HEK293T (cell line): ENCODE data around the gene ZKSCAN5.
A peak's percentile ranks its signal among the peaks of the same experiment; 100 is the strongest.

Experiments
- CTCF ChIA-PET: fragments of 350-600 bp; formaldehyde crosslinking; extraction: SDS; loops from one replicate; lab custom pipeline; 2021; ENCODE audit warnings: antibody characterized with exemption, inconsistent platforms; lab: Yijun Ruan, JAX
- POLR2A ChIA-PET: fragments of 350-600 bp; formaldehyde crosslinking; extraction: SDS; loops from one replicate; lab custom pipeline; 2020; ENCODE audit warnings: antibody characterized with exemption, inconsistent platforms; lab: Yijun Ruan, JAX
- DNase-seq: peaks from one replicate; pipeline ENCODE4 v3.0.0; 2012; ENCODE audit warnings: mixed read lengths; ENCODE audit errors: extremely low spot score
- ARNT ChIP-seq: fragments of 450-650 bp; IDR thresholded peaks from 2 replicates; pipeline ENCODE4 v1.6.1; 2017; ENCODE audit warnings: mild to moderate bottlenecking
- BHLHE40 ChIP-seq: fragments of 450-650 bp; IDR thresholded peaks from 2 replicates; pipeline ENCODE4 v1.6.1; 2016; ENCODE audit warnings: mild to moderate bottlenecking, moderate library complexity, borderline replicate concordance
- CTBP1 ChIP-seq: fragments of 450-650 bp; IDR thresholded peaks from 2 replicates; pipeline ENCODE4 v1.6.1; 2016; ENCODE audit warnings: borderline replicate concordance
- ELF4 ChIP-seq: fragments of 450-650 bp; IDR thresholded peaks from 2 replicates; pipeline ENCODE4 v1.6.1; 2017; ENCODE audit warnings: antibody characterized with exemption
- FOXA1 ChIP-seq: fragments of 450-650 bp; IDR thresholded peaks from 2 replicates; pipeline ENCODE4 v1.6.1; 2016; ENCODE audit warnings: mild to moderate bottlenecking
- FOXK2 ChIP-seq: fragments of 450-650 bp; IDR thresholded peaks from 2 replicates; pipeline ENCODE4 v1.6.1; 2016; ENCODE audit warnings: mild to moderate bottlenecking
- FOXM1 ChIP-seq: fragments of 450-650 bp; IDR thresholded peaks from 2 replicates; pipeline ENCODE4 v1.6.1; 2017; ENCODE audit warnings: mild to moderate bottlenecking, borderline replicate concordance
- HDGF ChIP-seq: fragments of 450-650 bp; IDR thresholded peaks from 2 replicates; pipeline ENCODE4 v1.6.1; 2017; ENCODE audit warnings: antibody characterized with exemption, borderline replicate concordance
- L3MBTL2 ChIP-seq: fragments of 450-650 bp; conservative IDR thresholded peaks from 2 replicates; pipeline ENCODE4 v1.6.1; 2016; ENCODE audit warnings: mild to moderate bottlenecking
- LEF1 ChIP-seq: fragments of 450-650 bp; IDR thresholded peaks from 2 replicates; pipeline ENCODE4 v1.6.1; 2017; ENCODE audit warnings: mild to moderate bottlenecking, borderline replicate concordance
- NFRKB ChIP-seq: fragments of 450-650 bp; IDR thresholded peaks from 2 replicates; pipeline ENCODE4 v1.6.1; 2016; ENCODE audit warnings: mild to moderate bottlenecking, moderate library complexity
- PKNOX1 ChIP-seq: fragments of 450-650 bp; IDR thresholded peaks from 2 replicates; pipeline ENCODE4 v1.6.1; 2016
- SP1 ChIP-seq: fragments of 450-650 bp; IDR thresholded peaks from 2 replicates; pipeline ENCODE4 v1.6.1; 2017
- SUZ12 ChIP-seq: fragments of 450-650 bp; IDR thresholded peaks from 2 replicates; pipeline ENCODE4 v1.6.1; 2016; ENCODE audit warnings: mild to moderate bottlenecking
- TARDBP ChIP-seq: fragments of 450-650 bp; IDR thresholded peaks from 2 replicates; pipeline ENCODE4 v1.6.1; 2016
- ZNF384 ChIP-seq: fragments of 450-650 bp; IDR thresholded peaks from 2 replicates; pipeline ENCODE4 v1.6.1; 2016

Gene ZKSCAN5

GRCh38 chr7:99504603-99505323, at the start of gene ZKSCAN5:
Gene ZKSCAN5, plus strand, starts transcription at chr7:99504662. Its CDS starts 1,383 bp downstream, at chr7:99506045.
- TF ChIP-seq CTBP1, result no peak
- TF ChIP-seq BHLHE40, result no peak
- no peak for TF ChIP-seq LEF1
- TF ChIP-seq TARDBP, result no peak
- no peak for TF ChIP-seq NFRKB
- no peak for TF ChIP-seq PKNOX1
- no peak for TF ChIP-seq HDGF
- peak; percentile 87; the same call in 1 of the 2 replicates for TF ChIP-seq FOXM1
- no peak for TF ChIP-seq FOXA1
- peak; percentile 78 for TF ChIP-seq ELF4
- ChIA-PET POLR2A (interaction anchor here (0.6 to 2.0 kb wide), 13 partner anchors 11 to 510 kb away, joined by 3 to 15 read pairs (median 4); partner anchors contain the start of genes ATP5MF, BUD31, CPSF4 and FAM200A), CTCF (no interaction called here)
- DNase-seq, result peak; percentile 86

GRCh38 chr7:99455874-99456273, 48.6 kb upstream of the ZKSCAN5 start:
- DNase-seq, result no peak
- TF ChIP-seq FOXK2, result no peak
- no peak for TF ChIP-seq ARNT
- TF ChIP-seq L3MBTL2, result no peak
- TF ChIP-seq CTBP1, result no peak
- no peak for TF ChIP-seq FOXM1
- TF ChIP-seq HDGF, result no peak
- no peak for TF ChIP-seq PKNOX1
- TF ChIP-seq TARDBP, result no peak
- no peak for TF ChIP-seq ZNF384
- TF ChIP-seq BHLHE40, result no peak
- TF ChIP-seq SUZ12, result no peak
- no peak for TF ChIP-seq NFRKB
- no peak for TF ChIP-seq LEF1
- no peak for TF ChIP-seq SP1
- no peak for TF ChIP-seq ELF4
- ChIA-PET CTCF (no interaction called here), POLR2A (interaction anchor here (0.8 to 2.2 kb wide), 5 partner anchors 9 to 102 kb away, joined by 3 to 10 read pairs (median 4); partner anchors contain the start of genes ATP5MF, BUD31, CPSF4 and PDAP1)

- POLR2A ChIA-PET, result interaction anchor here (1.1 to 2.2 kb wide), 4 partner anchors 9 to 48 kb away, joined by 3 to 10 read pairs (median 4); partner anchors contain the start of genes ATP5MF, BUD31, CPSF4 and PDAP1
- TF ChIP-seq PKNOX1, result no peak
- TF ChIP-seq CTBP1, result no peak
- TF ChIP-seq BHLHE40, result no peak
- TF ChIP-seq LEF1, result no peak
- no peak for TF ChIP-seq ELF4
- CTCF ChIA-PET, result no interaction called here
Measured at GRCh38 chr7:99456288-99456687, 48.2 kb upstream of the ZKSCAN5 start.

GRCh38 chr7:99457050-99457649, 47.3 kb upstream of the ZKSCAN5 start:
- POLR2A ChIA-PET, result interaction anchor here (2.2 kb wide), 1 partner anchor 8 kb away, joined by 10 read pairs; the partner anchor contains the start of gene ATP5MF

More at GRCh38 chr7:99456288-99456687, 48.2 kb upstream of the ZKSCAN5 start:
- no peak for DNase-seq

More at GRCh38 chr7:99457050-99457649, 47.3 kb upstream of the ZKSCAN5 start:
- CTCF ChIA-PET, result no interaction called here
- TF ChIP-seq NFRKB (no peak), TARDBP (no peak), ZNF384 (no peak), ELF4 (no peak), L3MBTL2 (no peak), FOXM1 (no peak), LEF1 (no peak), PKNOX1 (no peak), SP1 (no peak), BHLHE40 (no peak), HDGF (no peak), CTBP1 (no peak), SUZ12 (no peak), FOXA1 (no peak), ARNT (no peak), FOXK2 (no peak)
- no peak for DNase-seq
